ENCODE measurements around the gene PGAP3. TPM values are rescaled to one million over a fixed set of nuclear protein-coding genes. Genes with fewer than 3 reads are reported as not detected.

PGAP3 gene
- total RNA-seq, 1 experiment from 2014 or later = 5.9 TPM

GRCh38 chr17:39655105-39655504, 32.8 kb downstream of the PGAP3 start:
- CTCF ChIA-PET = no interaction called here
- Histone ChIP-seq H3K9me3 (ENCODE audit: low read length) (no peaks in the 10 kb centered on the region), H3K27me3 (ENCODE audit: low read length) (no peaks in the 10 kb centered on the region), H3K36me3 (ENCODE audit: low read depth, low read length) (no peaks in the 10 kb centered on the region), H3K4me3 (ENCODE audit: low read length) (no peak overlapping the region), H3K79me2 (ENCODE audit: low read length) (no peaks in the 10 kb centered on the region), H3K4me2 (ENCODE audit: low read length) (no peak overlapping the region), H3K9me2 (replicated peaks; ENCODE audit: low read length) (no peaks in the 10 kb centered on the region), H4K20me1 (ENCODE audit: low read length) (no peaks in the 10 kb centered on the region), H3K27ac (ENCODE audit: low read length) (no peak overlapping the region), H2AFZ (ENCODE audit: low read length) (no peak overlapping the region), H3F3A (ENCODE audit: low read length, unreplicated experiment) (no peaks in the 10 kb centered on the region), H3K9ac (ENCODE audit: low read length) (no peak overlapping the region), H3K4me1 (ENCODE audit: insufficient read depth, low read length) (no peaks in the 10 kb centered on the region)
- intact Hi-C loops (cut with micrococcal nuclease) = no loop called here
- no peak for DNase-seq
- TF ChIP-seq CTCF (conservative IDR thresholded peaks at IDR 0.05; ENCODE audit: low read depth, low read length) = no peak
- no peak for TF ChIP-seq EZH2phosphoT487 (IDR thresholded peaks at IDR 0.05; ENCODE audit: borderline replicate concordance, low read length)
- TF ChIP-seq EZH2 (IDR thresholded peaks at IDR 0.05; ENCODE audit: low read length, unreplicated experiment) = no peak
- POLR2A ChIA-PET (ENCODE audit: unreplicated experiment) = no interaction called here
- no peak for ATAC-seq
- BruUV-seq (replicated peaks) = no TSS peak

GRCh38 chr17:39653662-39654331, 34.1 kb downstream of the PGAP3 start:
- DNase-seq = peak; percentile 48
- intact Hi-C loops (cut with micrococcal nuclease) = no loop called here
- Histone ChIP-seq H3K79me2 (ENCODE audit: low read length) (no peaks in the 10 kb centered on the region), H3K9me2 (replicated peaks; ENCODE audit: low read length) (no peaks in the 10 kb centered on the region), H3K36me3 (ENCODE audit: low read depth, low read length) (no peaks in the 10 kb centered on the region), H3K27ac (ENCODE audit: low read length) (no peak overlapping the region), H3K9me3 (ENCODE audit: low read length) (no peaks in the 10 kb centered on the region), H2AFZ (ENCODE audit: low read length) (no peak overlapping the region), H4K20me1 (ENCODE audit: low read length) (no peaks in the 10 kb centered on the region), H3K9ac (ENCODE audit: low read length) (no peak overlapping the region), H3F3A (ENCODE audit: low read length, unreplicated experiment) (no peaks in the 10 kb centered on the region), H3K4me1 (ENCODE audit: insufficient read depth, low read length) (no peaks in the 10 kb centered on the region), H3K4me3 (ENCODE audit: low read length) (no peak overlapping the region), H3K4me2 (ENCODE audit: low read length) (no peak overlapping the region), H3K27me3 (ENCODE audit: low read length) (no peaks in the 10 kb centered on the region)
- BruUV-seq (replicated peaks) = no TSS peak
- POLR2A ChIA-PET (ENCODE audit: unreplicated experiment) = interaction anchor here (0.5 kb wide), 1 partner anchor 92 kb away, joined by 4 read pairs; no protein-coding TSS in a partner anchor
- CTCF ChIA-PET = interaction anchor here (0.5 to 1.0 kb wide), 3 partner anchors 12 to 26 kb away, joined by 3 to 5 read pairs (median 3); partner anchors contain the start of gene TCAP
- no peak for TF ChIP-seq EZH2 (IDR thresholded peaks at IDR 0.05; ENCODE audit: low read length, unreplicated experiment)
- peak; percentile 78 for TF ChIP-seq CTCF (conservative IDR thresholded peaks at IDR 0.05; ENCODE audit: low read depth, low read length)
- ATAC-seq = no peak

- no peaks in the 10 kb centered on the region for H3K9me2 ChIP-seq (replicated peaks; ENCODE audit: low read length)
- CTCF ChIA-PET = interaction anchor here (0.5 kb wide), 1 partner anchor 25 kb away, joined by 5 read pairs; no protein-coding TSS in a partner anchor
- no peak overlapping the region for H3K4me3 ChIP-seq (ENCODE audit: low read length)
- intact Hi-C loops (cut with micrococcal nuclease) = no loop called here
- H3K27ac ChIP-seq (ENCODE audit: low read length) = no peak overlapping the region
- no peaks in the 10 kb centered on the region for H3K79me2 ChIP-seq (ENCODE audit: low read length)
- no peak for TF ChIP-seq EZH2phosphoT487 (IDR thresholded peaks at IDR 0.05; ENCODE audit: borderline replicate concordance, low read length)
- TF ChIP-seq CTCF (conservative IDR thresholded peaks at IDR 0.05; ENCODE audit: low read depth, low read length) = no peak
- TF ChIP-seq EZH2 (IDR thresholded peaks at IDR 0.05; ENCODE audit: low read length, unreplicated experiment) = no peak
- no peak for DNase-seq
- H3K9me3 ChIP-seq (ENCODE audit: low read length) = no peaks in the 10 kb centered on the region
- no peaks in the 10 kb centered on the region for H3K27me3 ChIP-seq (ENCODE audit: low read length)
- no peak overlapping the region for H3K9ac ChIP-seq (ENCODE audit: low read length)
- no TSS peak for BruUV-seq (replicated peaks)
- H3K36me3 ChIP-seq (ENCODE audit: low read depth, low read length) = no peaks in the 10 kb centered on the region
- no peaks in the 10 kb centered on the region for H3K4me1 ChIP-seq (ENCODE audit: insufficient read depth, low read length)
- H3F3A ChIP-seq (ENCODE audit: low read length, unreplicated experiment) = no peaks in the 10 kb centered on the region
- ATAC-seq = no peak
- H4K20me1 ChIP-seq (ENCODE audit: low read length) = no peaks in the 10 kb centered on the region
- H3K4me2 ChIP-seq (ENCODE audit: low read length) = no peak overlapping the region
- POLR2A ChIA-PET (ENCODE audit: unreplicated experiment) = no interaction called here
- no peak overlapping the region for H2AFZ ChIP-seq (ENCODE audit: low read length)
Measured at GRCh38 chr17:39653316-39653661, 34.6 kb downstream of the PGAP3 start.

Data from PC-3 (cell line).